NT2/D1 (cell line): Measurements from ENCODE around the gene RWDD4.

Experiments
- SUZ12 ChIP-seq: IDR thresholded peaks from 2 replicates; pipeline ENCODE4 v1.6.1; 2011; ENCODE audit not compliant: insufficient read length, insufficient read depth; ENCODE audit errors: extremely low read depth
- YY1 ChIP-seq: IDR thresholded peaks from 2 replicates; pipeline ENCODE4 v1.6.1; 2011; ENCODE audit not compliant: insufficient read length, insufficient read depth
- ZNF274 ChIP-seq: IDR thresholded peaks from 2 replicates; pipeline ENCODE4 v1.6.1; 2011; ENCODE audit warnings: mild to moderate bottlenecking, low read depth, low read length

DNA sequence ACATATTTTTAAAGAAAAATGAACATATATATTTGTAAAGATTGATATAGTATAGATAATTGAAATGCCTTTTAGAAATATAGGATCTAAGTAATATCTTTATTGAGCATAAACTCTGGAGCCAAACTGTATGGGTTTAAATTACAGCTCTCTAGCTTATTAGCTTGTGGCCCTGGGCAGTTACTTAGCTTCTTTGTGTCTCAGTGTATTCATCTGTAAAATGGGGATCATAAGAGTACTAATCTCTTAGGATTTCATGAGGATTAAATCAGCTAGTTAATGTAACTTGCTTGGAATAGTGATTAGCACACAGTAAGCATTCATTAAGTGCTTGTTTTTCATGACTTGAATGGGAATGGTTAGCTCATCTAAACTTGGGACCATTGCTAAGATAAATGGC, 32.9 kb upstream of the RWDD4 start:
- TF ChIP-seq SUZ12: no peak
- TF ChIP-seq ZNF274: no peak
- no peak for TF ChIP-seq YY1
